NCI-H748 (cell line): ENCODE measurements around the gene NPL.
A peak's percentile ranks its signal among the peaks of the same experiment; 100 is the strongest.

Experiments
- DNase-seq: peaks from one replicate; lab custom pipeline; 2025; ENCODE audit not compliant: unreplicated experiment; lab: John Stamatoyannopoulos, UW

The NPL gene

GRCh38 chr1:182789138-182790076 is at the start of gene NPL:
NPL (plus strand) TSS chr1:182789773; CDS start chr1:182794372, 4,599 bp downstream.
- peak; percentile 75 for DNase-seq

GRCh38 chr1:182740120-182740519 is 49.5 kb upstream of the NPL start:
- peak; percentile 23 for DNase-seq

- no peak for DNase-seq
These were observed 46.8 kb upstream of the NPL start for GRCh38 chr1:182742780-182743179.

GRCh38 chr1:182752077-182752988 is 37.2 kb upstream of the NPL start:
- no peak for DNase-seq

GRCh38 chr1:182754087-182754486 is 35.5 kb upstream of the NPL start:
- DNase-seq: no peak

GRCh38 chr1:182754543-182755314 is 34.8 kb upstream of the NPL start:
- DNase-seq: no peak

GRCh38 chr1:182755632-182756031 is 33.9 kb upstream of the NPL start:
- no peak for DNase-seq

GRCh38 chr1:182756423-182756822 is 33.1 kb upstream of the NPL start:
- DNase-seq: no peak

GRCh38 chr1:182761396-182762395 is 27.9 kb upstream of the NPL start:
- peak; percentile 24 for DNase-seq

GRCh38 chr1:182762536-182762935 is 27.0 kb upstream of the NPL start:
- DNase-seq: no peak

GRCh38 chr1:182764029-182764727 is 25.4 kb upstream of the NPL start:
- peak; percentile 10 for DNase-seq

GRCh38 chr1:182765391-182765790 is 24.2 kb upstream of the NPL start:
- DNase-seq: no peak

GRCh38 chr1:182766050-182766449 is 23.5 kb upstream of the NPL start:
- DNase-seq: no peak

GRCh38 chr1:182766881-182767645 is 22.5 kb upstream of the NPL start:
- no peak for DNase-seq

- DNase-seq: no peak
These were observed 20.6 kb upstream of the NPL start for GRCh38 chr1:182768963-182769362.

GRCh38 chr1:182770232-182770631 is 19.3 kb upstream of the NPL start:
- DNase-seq: no peak

- no peak for DNase-seq
These were observed 18.2 kb upstream of the NPL start for GRCh38 chr1:182771187-182771984.

- no peak for DNase-seq
These were observed 12.2 kb upstream of the NPL start for GRCh38 chr1:182777386-182777785.
